Body of pancreas (tissue), 4 donors: Measurements from ENCODE around the gene ELL.

Source experiments
- POLR2A ChIP-seq, 3 donors: fragments of 450-650 bp; IDR thresholded peaks; one replicate each; pipeline ENCODE4 v1.6.1; 2016; ENCODE audit warnings: antibody characterized with exemption in 3 of 3, mild to moderate bottlenecking in 2 of 3
- TF ChIP-seq, protein P1 (sequence below), 7 experiments: fragments of 450-650 bp in 4 of 7; fragments of 200-600 bp in 3 of 7; sonication (generic) in 3 of 7; IDR thresholded peaks; one replicate each; pipeline ENCODE4 v1.5.1; 2016 to 2019; ENCODE audit warnings: antibody characterized with exemption in 7 of 7

DNA sequence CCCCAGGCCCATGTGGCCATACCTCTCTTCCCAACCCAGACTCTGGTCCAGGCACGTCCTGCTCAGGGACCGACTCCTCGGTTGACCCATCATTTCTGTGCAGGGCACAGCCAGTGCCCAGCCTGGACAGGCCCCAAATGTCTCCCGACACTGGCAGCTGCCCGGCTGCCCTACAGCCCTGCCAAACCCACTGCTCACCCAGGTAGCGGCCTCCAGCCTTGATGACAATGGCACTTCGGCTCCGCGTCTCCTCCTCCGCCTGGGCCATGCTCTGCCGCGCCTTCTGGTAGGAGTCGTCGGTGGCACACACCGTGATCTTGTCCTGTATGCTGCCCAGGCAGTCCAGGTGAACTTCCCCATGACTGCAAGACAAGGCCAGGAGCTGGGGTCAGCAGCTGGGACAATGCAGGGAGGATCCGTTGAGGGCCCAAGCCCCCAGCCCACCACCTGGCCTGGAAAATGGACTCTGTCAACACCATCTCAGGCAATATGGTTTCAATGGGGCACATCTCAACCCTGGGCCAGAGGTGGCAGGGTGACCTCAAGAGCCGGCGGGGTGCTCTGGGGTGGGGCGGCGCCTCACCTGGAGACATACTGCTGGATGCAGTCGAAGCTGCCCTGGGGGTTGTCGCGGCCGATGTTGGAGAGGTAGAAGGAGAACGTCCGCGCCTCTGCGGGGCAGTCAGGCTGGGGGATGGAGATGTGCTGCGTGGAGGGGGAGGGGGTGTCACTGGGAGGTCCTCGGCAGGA is 56.5 kb downstream of the ELL start:
- TF ChIP-seq, protein P1, sequence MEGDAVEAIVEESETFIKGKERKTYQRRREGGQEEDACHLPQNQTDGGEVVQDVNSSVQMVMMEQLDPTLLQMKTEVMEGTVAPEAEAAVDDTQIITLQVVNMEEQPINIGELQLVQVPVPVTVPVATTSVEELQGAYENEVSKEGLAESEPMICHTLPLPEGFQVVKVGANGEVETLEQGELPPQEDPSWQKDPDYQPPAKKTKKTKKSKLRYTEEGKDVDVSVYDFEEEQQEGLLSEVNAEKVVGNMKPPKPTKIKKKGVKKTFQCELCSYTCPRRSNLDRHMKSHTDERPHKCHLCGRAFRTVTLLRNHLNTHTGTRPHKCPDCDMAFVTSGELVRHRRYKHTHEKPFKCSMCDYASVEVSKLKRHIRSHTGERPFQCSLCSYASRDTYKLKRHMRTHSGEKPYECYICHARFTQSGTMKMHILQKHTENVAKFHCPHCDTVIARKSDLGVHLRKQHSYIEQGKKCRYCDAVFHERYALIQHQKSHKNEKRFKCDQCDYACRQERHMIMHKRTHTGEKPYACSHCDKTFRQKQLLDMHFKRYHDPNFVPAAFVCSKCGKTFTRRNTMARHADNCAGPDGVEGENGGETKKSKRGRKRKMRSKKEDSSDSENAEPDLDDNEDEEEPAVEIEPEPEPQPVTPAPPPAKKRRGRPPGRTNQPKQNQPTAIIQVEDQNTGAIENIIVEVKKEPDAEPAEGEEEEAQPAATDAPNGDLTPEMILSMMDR (IDR thresholded peaks at IDR 0.05): no peak
- no peak for TF ChIP-seq POLR2A (IDR thresholded peaks at IDR 0.05)
